H9 (cell line): ENCODE measurements around the gene C17orf75. TPM values are rescaled to one million over a fixed set of nuclear protein-coding genes. Genes with fewer than 3 reads are reported as not detected.

Experiments
- DNase-seq: peaks from one replicate; pipeline ENCODE4 v3.0.0-alpha.2; 2017
- H2AFZ ChIP-seq: one replicate; pipeline ENCODE4 v1.6.1; 2013; ENCODE audit warnings: mild to moderate bottlenecking, low read length, control low read depth, moderate library complexity
- H2AK5ac ChIP-seq: 2 replicates; pipeline ENCODE4 v1.6.1; 2013; ENCODE audit warnings: low read length, control low read depth, mixed read lengths; ENCODE audit not compliant: insufficient read length
- H2BK120ac ChIP-seq: one replicate; pipeline ENCODE4 v1.6.1; 2013; ENCODE audit warnings: low read depth, mild to moderate bottlenecking, low read length, control low read depth, inconsistent platforms; ENCODE audit not compliant: poor library complexity, severe bottlenecking
- H2BK12ac ChIP-seq: 2 replicates; pipeline ENCODE4 v1.6.1; 2013; ENCODE audit warnings: low read length, control low read depth, mixed read lengths, low read depth; ENCODE audit not compliant: insufficient read length
- H2BK15ac ChIP-seq: 2 replicates; pipeline ENCODE4 v1.6.1; 2013; ENCODE audit warnings: low read depth, low read length, control low read depth
- H2BK20ac ChIP-seq: one replicate; pipeline ENCODE4 v1.6.1; 2013; ENCODE audit warnings: low read depth, mild to moderate bottlenecking, low read length, control low read depth, inconsistent platforms; ENCODE audit not compliant: poor library complexity, severe bottlenecking
- H2BK5ac ChIP-seq: 2 replicates; pipeline ENCODE4 v1.6.1; 2013; ENCODE audit warnings: low read length, control low read depth, mixed read lengths; ENCODE audit not compliant: insufficient read length
- H3K14ac ChIP-seq: 2 replicates; pipeline ENCODE4 v1.6.1; 2013; ENCODE audit warnings: low read length, control low read depth; ENCODE audit not compliant: insufficient read depth
- H3K18ac ChIP-seq: 2 replicates; pipeline ENCODE4 v1.6.1; 2013; ENCODE audit warnings: low read depth, mild to moderate bottlenecking, mixed read lengths, low read length, control low read depth; ENCODE audit not compliant: insufficient read length
- H3K23ac ChIP-seq: 2 replicates; pipeline ENCODE4 v1.6.1; 2013; ENCODE audit warnings: low read length, control low read depth, mixed read lengths, low read depth; ENCODE audit not compliant: insufficient read length
- H3K23me2 ChIP-seq: 2 replicates; pipeline ENCODE4 v1.6.1; 2013; ENCODE audit warnings: low read depth, mild to moderate bottlenecking, mixed read lengths, low read length, control low read depth; ENCODE audit not compliant: insufficient read length, poor library complexity, severe bottlenecking
- H3K27ac ChIP-seq: 2 replicates; pipeline ENCODE4 v1.5.1; 2013; ENCODE audit warnings: low read length, control low read depth, mixed read lengths, low read depth; ENCODE audit not compliant: insufficient read length
- H3K27me3 ChIP-seq: 2 replicates; pipeline ENCODE4 v1.6.1; 2013; ENCODE audit warnings: low read length, control low read depth, inconsistent platforms; ENCODE audit not compliant: insufficient read depth
- H3K4ac ChIP-seq: 2 replicates; pipeline ENCODE4 v1.6.1; 2013; ENCODE audit warnings: low read depth, mild to moderate bottlenecking, control low read depth, inconsistent platforms, low read length, moderate library complexity
- H3K4me1 ChIP-seq: 2 replicates; pipeline ENCODE4 v1.6.1; 2013; ENCODE audit warnings: low read length, control low read depth, inconsistent platforms; ENCODE audit not compliant: insufficient read depth
- H3K4me2 ChIP-seq: 2 replicates; pipeline ENCODE4 v1.6.1; 2013; ENCODE audit warnings: low read length, control low read depth, mixed read lengths; ENCODE audit not compliant: insufficient read length, insufficient read depth
- H3K56ac ChIP-seq: 2 replicates; pipeline ENCODE4 v1.6.1; 2013; ENCODE audit warnings: low read depth, mild to moderate bottlenecking, mixed read lengths, low read length, control low read depth; ENCODE audit not compliant: insufficient read length
- H3K79me1 ChIP-seq: 2 replicates; pipeline ENCODE4 v1.6.1; 2013; ENCODE audit warnings: low read depth, mild to moderate bottlenecking, moderate library complexity, low read length, control low read depth, inconsistent platforms; ENCODE audit not compliant: insufficient read depth, poor library complexity, severe bottlenecking
- H3K79me2 ChIP-seq: 2 replicates; pipeline ENCODE4 v1.6.1; 2013; ENCODE audit warnings: low read length, control low read depth, inconsistent platforms; ENCODE audit not compliant: insufficient read depth
- H3K9ac ChIP-seq: 2 replicates; pipeline ENCODE4 v1.6.1; 2013; ENCODE audit warnings: low read length, control low read depth, mixed read lengths; ENCODE audit not compliant: insufficient read length; ENCODE audit errors: extremely low read depth
- H3K9me3 ChIP-seq: one replicate; pipeline ENCODE4 v1.6.1; 2013; ENCODE audit warnings: low read depth, low read length, inconsistent platforms; ENCODE audit not compliant: control insufficient read depth
- H3T11ph ChIP-seq: one replicate; pipeline ENCODE4 v1.6.1; 2013; ENCODE audit warnings: mild to moderate bottlenecking, low read length, control low read depth, inconsistent platforms
- H4K20me1 ChIP-seq: one replicate; pipeline ENCODE4 v1.6.1; 2013; ENCODE audit not compliant: control insufficient read depth, insufficient read length, insufficient read depth
- H4K5ac ChIP-seq: 2 replicates; pipeline ENCODE4 v1.6.1; 2013; ENCODE audit warnings: low read depth, mild to moderate bottlenecking, mixed read lengths, low read length, control low read depth; ENCODE audit not compliant: insufficient read length
- H4K8ac ChIP-seq: replicated peaks from 2 replicates; pipeline ENCODE4 v1.6.1; 2013; ENCODE audit warnings: low read length, control low read depth, mixed read lengths, low read depth; ENCODE audit not compliant: insufficient read length
- H4K91ac ChIP-seq: 2 replicates; pipeline ENCODE4 v1.6.1; 2013; ENCODE audit warnings: low read depth, mild to moderate bottlenecking, moderate library complexity, mixed read lengths, low read length, control low read depth; ENCODE audit not compliant: insufficient read length
- H3K27ac Mint-ChIP-seq, 3 experiments: 2 replicates in 2 of 3; 3 replicates in 1 of 3; pipeline ENCODE4 v1.8.0; 2020 to 2021; ENCODE audit warnings: mixed read lengths in 3 of 3, mild to moderate bottlenecking in 1 of 3, moderate library complexity in 1 of 3
- H3K27me3 Mint-ChIP-seq: 2 replicates; pipeline ENCODE4 v1.8.0; 2021; ENCODE audit warnings: low read depth, mild to moderate bottlenecking, moderate library complexity, mixed read lengths
- H3K36me3 Mint-ChIP-seq, 3 experiments: 2 replicates in 2 of 3; 3 replicates in 1 of 3; pipeline ENCODE4 v1.8.0; 2020 to 2021; ENCODE audit warnings: low read depth in 3 of 3, mixed read lengths in 3 of 3; ENCODE audit not compliant: insufficient read depth in 1 of 3
- H3K4me1 Mint-ChIP-seq, 2 experiments: 2 replicates each; pipeline ENCODE4 v1.8.0; 2020; ENCODE audit warnings: mixed read lengths in 2 of 2
- H3K4me3 Mint-ChIP-seq, 2 experiments: 2 replicates in 1 of 2; 3 replicates in 1 of 2; pipeline ENCODE4 v1.8.0; 2020 to 2021; ENCODE audit warnings: mild to moderate bottlenecking in 2 of 2, mixed read lengths in 2 of 2, moderate library complexity in 1 of 2
- H3K9me3 Mint-ChIP-seq, 2 experiments: 2 replicates in 1 of 2; 3 replicates in 1 of 2; pipeline ENCODE4 v1.8.0; 2020; ENCODE audit warnings: mild to moderate bottlenecking in 2 of 2, mixed read lengths in 2 of 2, moderate library complexity in 1 of 2
- WGBS: extraction: QIAGEN DNeasy Blood & Tissue Kit; methylation state at CpG from one replicate; pipeline ENCODE4 v1.1.7; 2013; ENCODE audit warnings: missing lambda C conversion rate, low lambda C conversion rate, mixed read lengths; ENCODE audit not compliant: insufficient read length; ENCODE audit errors: extremely low coverage; 5-methylcytosine and 5-hydroxymethylcytosine counted together
- total RNA-seq: library from RNA; stranded (reverse); gene quantifications from 2 replicates; pipeline ENCODE4 v1.2.1, GENCODE V29; 2021
- TF ChIP-seq, protein P1 (sequence below): fragments of 200-600 bp; sonication (generic); conservative IDR thresholded peaks from 3 replicates; pipeline ENCODE4 v1.8.0; 2021; ENCODE audit warnings: antibody characterized with exemption, mild to moderate bottlenecking

The C17orf75 gene
- total RNA-seq, 1 experiment from 2014 or later: 40.4 TPM

DNA sequence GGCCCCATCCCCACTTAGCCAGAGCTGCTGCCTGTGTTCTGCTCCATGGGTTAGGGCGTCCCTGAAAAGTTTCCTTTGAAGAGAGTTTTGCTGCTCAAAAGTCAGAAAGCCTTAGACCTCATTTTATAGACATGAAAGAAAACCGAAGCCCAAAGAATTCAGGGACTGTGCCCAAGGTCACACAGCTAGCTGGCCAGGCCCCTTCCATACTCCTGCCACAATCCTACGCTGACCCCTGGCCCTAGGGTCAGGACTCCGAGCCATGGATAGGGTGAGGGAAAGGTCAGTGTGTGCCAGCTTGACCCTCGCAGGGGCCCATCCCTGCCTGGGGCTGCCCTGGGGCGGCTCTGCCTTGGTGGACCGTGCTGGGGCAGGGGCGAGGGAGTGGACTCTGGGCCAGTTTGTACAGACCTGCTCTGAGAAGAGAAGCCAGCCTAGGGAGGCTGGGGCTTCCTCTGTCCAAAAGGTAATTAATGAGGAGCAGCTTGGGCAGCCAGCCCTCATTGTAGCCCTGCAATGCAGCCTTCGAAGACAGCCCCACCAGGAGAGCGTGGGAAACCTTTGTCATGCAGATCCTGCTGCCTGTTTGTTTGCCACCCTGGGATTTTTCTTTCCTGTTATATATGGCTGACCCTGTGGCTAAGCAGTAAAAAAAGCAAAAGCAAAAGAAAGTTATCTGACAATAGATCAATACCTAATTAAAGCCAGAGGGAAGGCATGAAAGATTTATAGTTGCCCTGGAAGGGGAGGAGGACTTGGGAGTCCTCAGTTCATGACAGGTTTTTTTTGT is 38.9 kb downstream of the C17orf75 start:
- Mint-ChIP-seq H3K27me3 (no peaks in the 10 kb centered on the region), H3K4me1 (peaks cover 54 to 56% of the 10 kb centered on the region in 2 experiments), H3K27ac (peak overlapping the region; percentile 95 to 98 (median 97)), H3K36me3 (peaks cover under 1 to 37% (median 4%) of the 10 kb centered on the region in 3 experiments; a peak in 5 of 7 replicates), H3K4me3 (peak overlapping the region; percentile 32 to 70; a peak in 4 of 5 replicates), H3K9me3 (no peaks in the 10 kb centered on the region)
- WGBS: no CpG with 5 or more reads among the region's 10 CpGs
- peak; percentile 92 for DNase-seq
- no peaks in the 10 kb centered on the region for H3K9me3 ChIP-seq
- H3K14ac ChIP-seq: no peak overlapping the region
- H3K27ac ChIP-seq: no peak overlapping the region
- no peak overlapping the region for H3T11ph ChIP-seq
- TF ChIP-seq, protein P1, sequence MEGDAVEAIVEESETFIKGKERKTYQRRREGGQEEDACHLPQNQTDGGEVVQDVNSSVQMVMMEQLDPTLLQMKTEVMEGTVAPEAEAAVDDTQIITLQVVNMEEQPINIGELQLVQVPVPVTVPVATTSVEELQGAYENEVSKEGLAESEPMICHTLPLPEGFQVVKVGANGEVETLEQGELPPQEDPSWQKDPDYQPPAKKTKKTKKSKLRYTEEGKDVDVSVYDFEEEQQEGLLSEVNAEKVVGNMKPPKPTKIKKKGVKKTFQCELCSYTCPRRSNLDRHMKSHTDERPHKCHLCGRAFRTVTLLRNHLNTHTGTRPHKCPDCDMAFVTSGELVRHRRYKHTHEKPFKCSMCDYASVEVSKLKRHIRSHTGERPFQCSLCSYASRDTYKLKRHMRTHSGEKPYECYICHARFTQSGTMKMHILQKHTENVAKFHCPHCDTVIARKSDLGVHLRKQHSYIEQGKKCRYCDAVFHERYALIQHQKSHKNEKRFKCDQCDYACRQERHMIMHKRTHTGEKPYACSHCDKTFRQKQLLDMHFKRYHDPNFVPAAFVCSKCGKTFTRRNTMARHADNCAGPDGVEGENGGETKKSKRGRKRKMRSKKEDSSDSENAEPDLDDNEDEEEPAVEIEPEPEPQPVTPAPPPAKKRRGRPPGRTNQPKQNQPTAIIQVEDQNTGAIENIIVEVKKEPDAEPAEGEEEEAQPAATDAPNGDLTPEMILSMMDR: no peak
- H3K23ac ChIP-seq: no peak overlapping the region
- H2AFZ ChIP-seq: no peak overlapping the region
- no peak overlapping the region for H4K91ac ChIP-seq
- no peak overlapping the region for H2BK15ac ChIP-seq
- no peaks in the 10 kb centered on the region for H4K20me1 ChIP-seq
- peaks cover 27% of the 10 kb centered on the region; the same call in 1 of the 2 replicates for H3K4me1 ChIP-seq
- H3K9ac ChIP-seq: no peak overlapping the region
- no peak overlapping the region for H2BK12ac ChIP-seq
- no peaks in the 10 kb centered on the region for H3K23me2 ChIP-seq
- no peak overlapping the region for H4K5ac ChIP-seq
- no peak overlapping the region for H3K4ac ChIP-seq
- no peak overlapping the region for H2AK5ac ChIP-seq
- H3K27me3 ChIP-seq: no peaks in the 10 kb centered on the region
- peak overlapping the region; percentile 34 for H3K18ac ChIP-seq
- H3K56ac ChIP-seq: no peak overlapping the region
- no peak overlapping the region for H3K4me2 ChIP-seq
- H4K8ac ChIP-seq: no peak overlapping the region
- H3K79me1 ChIP-seq: no peaks in the 10 kb centered on the region
- no peak overlapping the region for H2BK120ac ChIP-seq
- no peak overlapping the region for H2BK20ac ChIP-seq
- H2BK5ac ChIP-seq: no peak overlapping the region
- H3K79me2 ChIP-seq: no peaks in the 10 kb centered on the region
